Measurements from ENCODE around the gene LARP4. TPM values are rescaled to one million over a fixed set of nuclear protein-coding genes. Genes with fewer than 3 reads are reported as not detected.

The LARP4 gene
- total and polyA plus RNA-seq, 2 of the 4 experiments (the other 2 are of a cell fraction), result 11.3 to 42.5 TPM

GRCh38 chr12:50380761-50381325 is 19.8 kb upstream of the LARP4 start:
- H2BK15ac ChIP-seq (ENCODE audit: low read depth, low read length), result no peak overlapping the region
- no peak overlapping the region for H2BK120ac ChIP-seq (ENCODE audit: low read depth, low read length)
- no peak overlapping the region for H4K5ac ChIP-seq (ENCODE audit: low read depth, low read length)
- no peak overlapping the region for H4K8ac ChIP-seq (ENCODE audit: low read depth in 2 of 2, low read length in 2 of 2)
- no peaks in the 10 kb centered on the region for H4K20me1 ChIP-seq (ENCODE audit: insufficient read depth, low read length)
- no peak overlapping the region for H3K4me3 ChIP-seq (ENCODE audit: insufficient read depth, low read depth, low read length)
- ChIA-PET CTCF (no interaction called here), POLR2A (ENCODE audit: unreplicated experiment) (no interaction called here)
- H3K56ac ChIP-seq (ENCODE audit: extremely low read depth, insufficient read depth, low read length), result no peak overlapping the region
- dilution Hi-C loops (cut with HindIII; ENCODE audit: low sequenced_read_pairs, unreplicated experiment) (no loop called here), in situ Hi-C loops (cut with MboI; ENCODE audit: low sequenced_read_pairs) (no loop called here), intact Hi-C loops (cut with micrococcal nuclease) (no loop called here)
- no peaks in the 10 kb centered on the region for H3K9me3 ChIP-seq (ENCODE audit: control insufficient read depth, insufficient read depth, low read length)
- no peaks in the 10 kb centered on the region for H3K4me1 ChIP-seq (ENCODE audit: control insufficient read depth, insufficient read depth, low read length)
- H2AFZ ChIP-seq (replicated peaks; ENCODE audit: low read length, poor library complexity), result no peak overlapping the region
- no peak overlapping the region for H2BK5ac ChIP-seq (ENCODE audit: low read depth, low read length, poor library complexity, severe bottlenecking)
- no peak overlapping the region for H2AK5ac ChIP-seq (ENCODE audit: low read depth, low read length)
- ATAC-seq (ENCODE audit: low read depth) (no peak), DNase-seq (no peak)
- H3K27me3 ChIP-seq (ENCODE audit: control insufficient read depth, insufficient read depth, low read length), result no peaks in the 10 kb centered on the region
- TF ChIP-seq BHLHE40 (IDR thresholded peaks at IDR 0.05; ENCODE audit: low read depth, low read length) (no peak), CEBPB (IDR thresholded peaks at IDR 0.05; ENCODE audit: low read depth, low read length) (no peak), NFE2L2 (IDR thresholded peaks at IDR 0.05; ENCODE audit: low read depth, low read length) (no peak), USF2 (IDR thresholded peaks at IDR 0.05; ENCODE audit: low read depth, low read length) (no peak), CTCF (conservative IDR thresholded peaks at IDR 0.05; ENCODE audit: low read depth, low read length) (no peak), SMC3 (IDR thresholded peaks at IDR 0.05; ENCODE audit: low read depth, low read length) (no peak), RFX5 (IDR thresholded peaks at IDR 0.05; ENCODE audit: low read depth, low read length) (no peak), CHD1 (IDR thresholded peaks at IDR 0.05; ENCODE audit: low read depth, low read length) (no peak), RCOR1 (IDR thresholded peaks at IDR 0.05; ENCODE audit: insufficient replicate concordance, low read length) (no peak), MAFK (IDR thresholded peaks at IDR 0.05; ENCODE audit: low read depth, low read length) (no peak), MXI1 (IDR thresholded peaks at IDR 0.05; ENCODE audit: borderline replicate concordance, low read depth, low read length) (no peak), MAZ (IDR thresholded peaks at IDR 0.05; ENCODE audit: borderline replicate concordance, low read depth, low read length) (no peak), FOS (IDR thresholded peaks at IDR 0.05; ENCODE audit: low read depth, low read length) (no peak), RAD21 (IDR thresholded peaks at IDR 0.05; ENCODE audit: low read length) (no peak), POLR2A (IDR thresholded peaks at IDR 0.05; ENCODE audit: low read depth, low read length) (no peak)
- no peaks in the 10 kb centered on the region for H3K79me1 ChIP-seq (ENCODE audit: low read depth in 1 of 2, low read length in 2 of 2)
- H4K91ac ChIP-seq (ENCODE audit: insufficient read depth, low read depth, low read length), result no peak overlapping the region
- no TSS peak for BruUV-seq (replicated peaks)
- no peak overlapping the region for H3K4ac ChIP-seq (ENCODE audit: low read depth, low read length)
- no peak overlapping the region for H2BK20ac ChIP-seq (ENCODE audit: low read depth, low read length)
- H3K4me2 ChIP-seq (ENCODE audit: low read depth, low read length), result no peak overlapping the region
- no peak overlapping the region for H3K14ac ChIP-seq (replicated peaks; ENCODE audit: low read depth, low read length)
- H3K23ac ChIP-seq (ENCODE audit: low read depth, low read length), result no peak overlapping the region
- H3K9me1 ChIP-seq (ENCODE audit: insufficient read depth, low read length), result no peaks in the 10 kb centered on the region
- no peak overlapping the region for H3K18ac ChIP-seq (ENCODE audit: low read depth, low read length)
- no peaks in the 10 kb centered on the region for H3K36me3 ChIP-seq (ENCODE audit: control insufficient read depth, insufficient read depth, low read length)
- no peak overlapping the region for H2AK9ac ChIP-seq (replicated peaks; ENCODE audit: low read depth, low read length, poor library complexity)
- H3K9ac ChIP-seq (ENCODE audit: low read depth, low read length), result no peak overlapping the region
- 100% methylated on average over 2 of the region's 8 CpGs; no CpG with 5 or more reads in 1 of the 2 experiments for WGBS, 2 experiments (ENCODE audit: extremely low coverage in 2 of 2, insufficient read length in 1 of 2)
- no peak overlapping the region for H3K27ac ChIP-seq (ENCODE audit: insufficient read depth, low read length)

Data from IMR-90 (cell line).